OCI-LY7 (cell line): ENCODE measurements around the gene EXTL2.
"Not testable (repeated sequence)": the region's sequence is repeated elsewhere in the genome, so short reads cannot be mapped to it uniquely, and the experiment has no call there.

Experiments used
- EZH2phosphoT487 ChIP-seq: fragments of 200-600 bp; sonication (generic); IDR thresholded peaks from 2 replicates; pipeline ENCODE4 v1.6.1; 2018; ENCODE audit warnings: low read depth, borderline replicate concordance, mild to moderate bottlenecking, mixed run types, antibody characterized with exemption, low read length, moderate library complexity, mixed read lengths
- TF ChIP-seq, protein P1 (sequence below): fragments of 200-600 bp; sonication (generic); conservative IDR thresholded peaks from 2 replicates; pipeline ENCODE4 v1.5.1; 2014; ENCODE audit warnings: mild to moderate bottlenecking, antibody characterized with exemption, low read length, moderate library complexity, mixed read lengths

GRCh38 chr1:100889007-100889406 lies 5.6 kb downstream of the EXTL2 start:
- TF ChIP-seq, protein P1, sequence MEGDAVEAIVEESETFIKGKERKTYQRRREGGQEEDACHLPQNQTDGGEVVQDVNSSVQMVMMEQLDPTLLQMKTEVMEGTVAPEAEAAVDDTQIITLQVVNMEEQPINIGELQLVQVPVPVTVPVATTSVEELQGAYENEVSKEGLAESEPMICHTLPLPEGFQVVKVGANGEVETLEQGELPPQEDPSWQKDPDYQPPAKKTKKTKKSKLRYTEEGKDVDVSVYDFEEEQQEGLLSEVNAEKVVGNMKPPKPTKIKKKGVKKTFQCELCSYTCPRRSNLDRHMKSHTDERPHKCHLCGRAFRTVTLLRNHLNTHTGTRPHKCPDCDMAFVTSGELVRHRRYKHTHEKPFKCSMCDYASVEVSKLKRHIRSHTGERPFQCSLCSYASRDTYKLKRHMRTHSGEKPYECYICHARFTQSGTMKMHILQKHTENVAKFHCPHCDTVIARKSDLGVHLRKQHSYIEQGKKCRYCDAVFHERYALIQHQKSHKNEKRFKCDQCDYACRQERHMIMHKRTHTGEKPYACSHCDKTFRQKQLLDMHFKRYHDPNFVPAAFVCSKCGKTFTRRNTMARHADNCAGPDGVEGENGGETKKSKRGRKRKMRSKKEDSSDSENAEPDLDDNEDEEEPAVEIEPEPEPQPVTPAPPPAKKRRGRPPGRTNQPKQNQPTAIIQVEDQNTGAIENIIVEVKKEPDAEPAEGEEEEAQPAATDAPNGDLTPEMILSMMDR, result not testable (repeated sequence)
- not testable (repeated sequence) for TF ChIP-seq EZH2phosphoT487
